HTR-8/SVneo (cell line): ENCODE measurements around the gene PSMA5.
"Not testable (repeated sequence)": the region's sequence is repeated elsewhere in the genome, so short reads cannot be mapped to it uniquely, and the experiment has no call there.

Experiments
- DNase-seq: peaks from one replicate; pipeline ENCODE4 v3.0.0; 2011; ENCODE audit warnings: low spot score, mixed read lengths; ENCODE audit not compliant: insufficient read length
- FAIRE-seq: peaks from 2 replicates; lab custom pipeline; 2011; peaks lifted over from hg19 to GRCh38; lab: Jason Lieb, UNC

PSMA5 gene

DNA sequence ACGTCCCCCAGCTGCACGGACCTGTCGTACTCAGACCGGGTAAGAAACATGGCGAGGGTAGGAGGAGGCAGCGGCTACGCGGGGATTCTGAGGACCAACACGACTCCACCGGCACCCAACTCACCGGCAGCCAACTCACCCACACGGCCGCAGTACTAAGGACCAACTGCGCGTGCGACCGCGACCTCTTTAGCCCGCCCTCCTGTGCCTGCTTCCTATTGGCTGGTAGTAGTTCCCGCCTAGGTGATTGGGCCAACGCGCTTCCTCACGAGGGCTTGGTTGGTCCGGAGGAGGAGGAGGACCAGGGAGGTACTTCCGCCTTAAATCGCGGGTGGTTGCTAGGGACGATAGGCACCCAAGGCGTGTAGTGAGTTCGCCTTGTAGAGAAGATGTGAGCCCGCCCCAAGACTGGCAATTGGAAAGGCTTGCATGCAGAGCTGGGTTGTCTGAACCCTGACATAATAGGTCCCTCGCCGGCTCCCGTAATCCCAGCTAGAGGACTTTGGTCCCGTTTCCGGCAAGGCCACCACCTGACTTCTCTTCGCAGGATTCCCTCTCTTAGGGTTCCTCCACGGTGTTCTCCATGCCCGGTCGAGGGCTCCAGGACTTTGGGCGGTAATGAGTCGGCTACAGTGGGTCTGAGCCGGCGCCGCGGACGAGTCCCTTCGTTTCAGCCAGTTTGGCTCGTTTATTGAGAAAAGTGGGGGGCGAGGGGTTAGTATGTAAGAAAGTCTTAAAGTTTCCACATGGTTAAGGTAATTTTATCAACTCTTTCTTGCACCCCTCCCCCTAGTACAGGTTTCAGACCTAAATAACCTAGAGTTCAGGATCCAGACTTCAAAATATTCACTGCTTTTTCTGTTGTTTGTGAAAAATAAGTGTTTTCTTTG is at the start of gene PSMA5:
Gene PSMA5, minus strand, starts transcription at position 168 of the 890 bp plus-strand sequence. Its CDS starts 118 bp downstream, at position 50.
- FAIRE-seq = peak; percentile 46

DNA sequence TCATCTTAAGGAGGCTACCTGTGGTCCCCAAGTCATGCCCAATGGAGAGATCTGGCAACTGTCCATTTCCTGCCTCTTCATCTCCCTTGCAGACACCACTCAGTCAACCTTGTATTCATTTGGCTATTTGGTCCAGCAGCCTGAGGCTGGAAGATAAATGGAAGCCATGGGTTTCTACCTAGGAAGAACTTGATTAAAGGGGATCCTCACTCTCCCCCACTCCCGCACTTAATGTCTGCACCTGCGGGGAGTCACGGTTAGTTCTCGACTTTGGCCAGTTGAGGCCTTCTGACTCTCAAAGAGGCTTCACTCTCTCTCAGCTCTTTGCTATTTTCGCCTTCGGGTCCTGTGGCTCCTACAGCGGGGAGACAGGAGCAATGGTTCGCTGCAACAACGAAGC is 49.0 kb upstream of the PSMA5 start:
- no peak for FAIRE-seq
- DNase-seq = no peak

More for the DNA sequence above, at the start of gene PSMA5:
- peak; percentile 89 for DNase-seq

DNA sequence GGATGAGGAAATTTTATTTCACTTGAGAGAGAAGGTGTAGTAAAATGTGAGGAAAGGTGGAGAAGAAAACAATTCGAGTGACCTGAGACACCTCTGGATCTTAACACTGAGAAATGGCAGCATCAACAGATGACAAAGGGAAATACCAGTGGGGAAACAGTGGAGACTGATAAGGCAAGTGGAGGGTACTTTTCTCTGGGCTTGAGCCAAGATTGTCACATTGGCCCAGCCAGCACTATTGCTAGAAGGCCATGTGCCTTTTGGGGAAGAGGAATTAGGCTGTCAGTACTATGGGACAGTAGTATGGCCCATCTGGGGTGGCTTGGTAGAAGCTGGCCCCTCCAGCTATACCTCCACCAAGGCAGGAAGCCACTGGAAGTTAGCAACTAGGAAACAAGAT is 48.4 kb upstream of the PSMA5 start:
- no peak for DNase-seq
- no peak for FAIRE-seq

DNA sequence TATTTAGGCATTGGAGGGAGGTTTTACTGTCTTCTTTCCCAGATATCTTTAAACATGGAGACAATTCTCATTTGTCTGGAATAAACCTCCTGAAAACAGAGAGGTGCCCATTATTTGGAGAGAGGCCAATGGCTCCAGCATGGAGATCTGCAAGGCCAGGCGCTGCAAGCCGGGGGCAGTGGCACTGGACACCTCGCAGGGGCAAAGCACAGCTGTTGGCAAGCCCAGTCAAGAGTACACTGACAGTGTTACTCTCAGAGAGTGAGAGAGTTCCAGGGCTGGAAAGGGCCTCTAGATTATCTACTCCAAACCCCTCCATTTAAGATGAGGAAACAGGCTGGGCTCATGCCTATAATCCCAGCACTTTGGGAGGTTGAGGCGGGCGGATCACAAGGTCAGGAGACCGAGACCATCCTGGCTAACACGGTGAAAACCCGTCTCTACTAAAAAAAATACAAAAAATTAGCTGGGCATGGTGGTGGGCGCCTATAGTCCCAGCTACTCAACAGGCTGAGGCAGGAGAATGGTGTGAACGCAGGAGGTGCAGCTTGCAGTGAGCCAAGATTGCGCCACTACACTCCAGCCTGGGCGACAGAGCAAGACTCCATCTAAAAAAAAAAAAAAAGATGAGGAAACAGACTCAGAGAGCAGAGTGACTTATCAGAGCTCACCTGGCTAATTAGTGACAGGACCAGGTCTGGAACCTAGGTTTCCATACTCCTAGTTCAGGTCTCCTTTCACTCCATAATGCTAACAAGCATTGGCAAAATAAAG is 47.2 kb upstream of the PSMA5 start:
- not testable (repeated sequence) for DNase-seq, FAIRE-seq

DNA sequence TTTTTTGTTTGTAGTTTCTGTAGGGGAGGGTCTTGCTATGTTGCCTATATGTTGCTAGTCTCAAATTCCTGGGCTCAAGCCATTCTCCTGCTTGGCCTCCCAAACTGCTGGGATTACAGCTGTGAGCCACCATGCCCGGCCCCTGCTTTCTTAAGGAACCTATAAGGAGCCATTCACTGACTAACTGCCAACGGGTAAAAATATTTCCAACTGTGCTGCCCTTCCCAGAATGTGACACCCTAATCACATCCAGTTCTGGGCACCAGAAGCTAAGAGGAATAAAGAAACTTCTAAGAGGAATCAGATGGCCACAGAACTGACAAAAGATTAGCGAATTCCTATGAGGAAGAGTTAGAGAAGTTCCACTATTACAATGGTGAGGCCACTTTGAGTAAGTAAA is 46.5 kb upstream of the PSMA5 start:
- FAIRE-seq (no peak), DNase-seq (no peak)

DNA sequence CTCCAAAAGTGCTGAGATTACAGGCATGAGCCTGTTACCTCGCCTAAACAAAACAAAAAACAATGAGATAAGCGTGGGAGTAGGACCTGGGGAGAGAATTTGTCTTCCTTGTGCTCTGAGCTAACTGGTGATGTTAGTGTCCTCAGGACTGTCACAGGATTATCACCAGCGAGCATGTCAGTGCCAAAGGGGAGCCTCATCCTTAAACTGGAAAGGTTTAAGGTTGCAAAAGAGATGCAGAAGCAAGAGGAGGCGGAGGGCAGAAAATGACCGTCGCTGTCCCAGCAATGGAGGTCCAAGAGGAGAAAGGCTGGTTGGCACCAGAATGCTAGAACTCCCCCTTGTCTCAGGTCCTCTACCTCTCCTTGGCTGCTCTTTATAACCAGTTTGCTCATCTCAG is 44.0 kb upstream of the PSMA5 start:
- DNase-seq = no peak
- FAIRE-seq = no peak

DNA sequence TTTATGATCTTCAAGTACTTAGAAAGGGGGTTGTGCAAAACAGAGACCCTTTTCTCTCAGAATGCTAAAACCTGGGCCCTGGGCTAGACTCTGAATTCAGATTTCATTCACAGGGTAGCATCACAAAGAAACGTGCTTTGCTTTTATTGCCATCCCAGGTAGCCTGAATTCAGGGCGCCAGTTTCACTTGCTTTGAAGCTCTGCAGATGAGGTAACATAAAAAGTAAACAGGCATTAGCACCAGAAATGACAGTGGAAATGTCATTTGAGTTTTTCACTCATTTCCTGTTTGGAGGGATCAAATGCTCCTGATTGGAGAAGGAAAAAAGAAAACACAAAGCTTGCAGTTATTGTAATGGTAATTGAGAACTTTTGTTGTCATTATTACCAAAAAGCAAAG is 42.7 kb upstream of the PSMA5 start:
- no peak for FAIRE-seq
- no peak for DNase-seq

DNA sequence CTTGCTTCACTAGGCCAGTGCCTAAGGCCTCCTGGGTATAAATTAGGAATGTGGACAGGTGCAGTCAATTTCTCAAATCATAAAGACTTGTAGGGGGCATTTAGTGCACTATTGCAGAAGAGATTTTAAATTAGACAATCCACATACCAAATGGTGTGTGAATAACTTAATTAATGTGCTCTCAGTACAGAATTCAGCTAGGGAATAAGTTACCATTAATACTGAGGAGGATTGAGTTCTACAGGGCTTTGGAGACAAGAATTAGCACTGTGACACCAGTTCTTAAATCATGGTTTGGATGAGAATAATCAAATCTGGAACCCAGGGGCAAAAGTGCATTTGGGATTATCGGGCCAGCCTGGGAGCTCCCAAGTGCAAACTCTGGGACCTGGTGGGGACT is 41.8 kb upstream of the PSMA5 start:
- FAIRE-seq = no peak

DNA sequence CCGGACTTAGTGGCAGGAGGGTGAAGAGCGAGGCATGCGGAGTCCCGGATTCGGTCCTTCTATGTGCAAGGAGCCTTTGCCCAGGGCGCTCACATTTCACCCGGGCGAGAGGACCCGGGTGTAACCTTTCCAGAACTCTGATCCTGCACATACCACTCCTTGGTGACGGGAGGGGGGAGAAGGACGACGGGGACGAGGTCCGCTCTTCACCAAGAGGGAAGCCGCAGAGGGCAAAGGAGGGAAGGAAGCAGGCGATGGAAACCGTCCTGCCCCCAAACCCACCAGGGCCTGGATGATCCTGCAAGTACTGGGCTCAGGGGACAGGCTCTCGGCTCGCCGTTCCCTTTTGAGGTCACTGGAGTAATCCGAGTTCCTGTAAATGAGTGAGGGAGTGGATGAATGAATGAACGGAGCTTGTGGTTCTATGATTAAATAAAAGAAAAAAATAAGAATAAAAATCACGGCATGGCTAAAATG is 41.1 kb upstream of the PSMA5 start:
- no peak for FAIRE-seq
- DNase-seq = no peak

More for the DNA sequence above, 41.8 kb upstream of the PSMA5 start:
- no peak for DNase-seq

DNA sequence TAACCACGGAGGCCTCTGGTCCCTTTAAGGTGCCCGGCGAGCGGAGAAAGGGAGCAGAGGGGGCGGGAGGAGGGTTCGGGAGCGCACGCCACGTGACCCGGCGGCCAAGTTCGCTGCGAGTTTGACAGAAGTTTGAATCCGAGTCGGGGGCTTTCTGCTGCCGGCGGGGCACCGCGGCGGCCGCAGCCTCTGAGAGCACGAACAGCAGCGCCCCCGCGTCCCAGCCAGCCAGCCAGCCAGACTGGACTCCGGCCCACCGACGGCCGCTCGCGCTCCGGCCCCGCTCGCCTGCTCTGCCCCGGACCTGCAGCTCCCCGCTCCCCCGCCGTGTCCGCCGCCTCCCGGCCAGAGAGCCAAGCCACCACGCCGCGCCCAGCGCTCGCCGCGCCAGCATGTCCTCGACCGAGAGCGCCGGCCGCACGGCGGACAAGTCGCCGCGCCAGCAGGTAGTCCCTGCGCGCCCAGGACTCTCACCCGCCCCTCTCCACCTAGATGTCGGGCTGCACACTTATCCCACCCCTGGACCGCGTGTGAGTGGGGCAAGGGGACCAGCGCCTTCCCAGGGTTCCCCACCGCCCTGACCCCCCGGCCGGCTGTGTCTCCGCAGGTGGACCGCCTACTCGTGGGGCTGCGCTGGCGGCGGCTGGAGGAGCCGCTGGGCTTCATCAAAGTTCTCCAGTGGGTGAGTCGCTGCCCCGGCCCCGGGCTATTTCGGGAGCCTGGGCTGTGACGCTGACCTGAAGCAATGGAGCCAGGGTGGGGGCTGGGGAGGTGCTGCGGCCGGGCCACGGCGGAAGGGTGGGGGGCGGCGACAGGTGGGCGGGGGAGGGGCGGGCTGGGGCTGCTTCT is 40.4 kb upstream of the PSMA5 start, which contains the start of gene SYPL2:
Gene SYPL2, plus strand, starts transcription at position 95 of the 849 bp plus-strand sequence. Its CDS starts 298 bp downstream, at position 393.
- DNase-seq (peak; percentile 23), FAIRE-seq (no peak)

DNA sequence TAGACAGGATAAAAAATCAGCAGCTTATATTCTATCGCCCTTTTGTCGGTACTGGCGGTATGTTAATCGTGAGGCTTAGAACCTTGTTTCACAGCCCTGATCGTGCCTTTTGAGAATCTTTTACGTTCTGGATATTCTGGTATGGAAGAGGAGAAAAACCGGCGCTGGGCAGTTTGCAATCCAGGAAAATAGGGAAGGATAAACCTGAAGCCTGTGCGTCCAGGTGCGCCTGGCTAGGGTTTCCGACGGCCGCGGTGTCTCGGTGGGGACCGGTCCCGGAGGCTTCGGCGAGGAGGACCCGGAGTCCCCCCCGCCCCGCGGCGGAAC is 39.8 kb upstream of the PSMA5 start:
- FAIRE-seq (no peak), DNase-seq (no peak)

DNA sequence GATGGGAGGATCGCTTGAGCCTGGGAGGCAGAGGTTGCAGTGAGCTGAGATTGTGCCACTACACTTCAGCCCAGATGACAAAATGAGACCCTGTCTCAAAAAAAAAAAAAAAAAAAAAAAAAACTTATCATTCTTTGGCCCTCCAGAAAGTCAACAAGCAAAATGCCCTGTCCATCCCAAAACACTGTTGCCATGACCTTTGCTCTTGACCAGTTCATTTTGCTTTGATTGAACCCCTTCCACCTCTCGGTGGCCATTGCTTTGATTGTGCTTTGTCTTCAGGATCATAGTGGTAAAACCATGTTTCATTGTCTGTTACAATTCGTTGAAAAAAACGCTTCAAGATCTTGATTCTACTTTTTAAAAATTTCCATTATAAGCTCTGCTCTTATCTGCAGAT is 31.6 kb upstream of the PSMA5 start:
- DNase-seq = no peak
- FAIRE-seq = no peak

DNA sequence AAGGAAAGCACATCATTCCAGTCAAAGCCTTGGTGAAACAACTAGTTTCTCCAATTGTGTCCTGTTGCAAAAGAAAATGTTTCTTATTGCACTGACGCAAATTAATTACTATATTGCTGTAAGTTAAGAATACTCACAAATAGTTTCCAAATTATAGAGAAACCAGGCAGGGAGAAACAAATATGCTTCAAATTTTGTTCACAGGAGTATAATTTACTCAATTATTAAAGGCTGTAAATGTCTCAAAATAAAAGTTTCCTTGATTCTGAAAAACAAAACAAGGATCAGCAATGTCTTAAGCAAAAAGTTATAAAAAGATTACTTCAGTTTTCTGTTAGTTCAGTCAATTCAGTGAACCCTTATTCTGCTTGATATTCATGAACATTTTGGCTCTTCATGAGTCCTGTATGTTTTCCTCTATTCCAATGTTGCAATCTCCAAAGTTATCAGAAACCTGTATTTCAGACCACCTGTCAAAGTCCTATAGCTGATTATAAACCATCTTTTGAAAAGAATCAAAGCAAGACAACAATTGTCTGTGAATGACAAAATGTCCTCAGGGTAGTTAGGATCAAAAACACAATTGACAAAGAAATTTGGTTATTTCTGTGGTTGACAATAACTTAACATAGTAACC is 28.4 kb upstream of the PSMA5 start:
- FAIRE-seq (no peak), DNase-seq (no peak)

DNA sequence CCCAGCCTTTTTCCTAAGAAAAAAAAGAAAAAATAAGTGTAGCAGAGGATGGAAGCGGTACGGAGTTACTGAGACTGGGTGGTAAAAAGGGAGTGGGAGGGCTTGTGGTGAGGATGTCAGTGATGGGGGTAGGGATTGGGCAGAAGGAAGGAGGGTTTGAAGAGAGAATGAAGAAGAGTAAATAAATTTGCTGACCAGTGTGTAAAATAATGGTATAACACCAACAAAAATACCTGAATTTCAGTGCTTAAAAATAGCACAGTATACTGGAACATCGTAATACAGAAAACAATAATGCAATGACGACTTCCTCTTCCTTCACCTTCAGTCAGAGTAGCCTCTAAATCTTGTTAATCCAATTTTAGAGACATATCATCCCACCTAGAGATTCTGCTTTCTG is 21.3 kb upstream of the PSMA5 start:
- FAIRE-seq (no peak), DNase-seq (no peak)

DNA sequence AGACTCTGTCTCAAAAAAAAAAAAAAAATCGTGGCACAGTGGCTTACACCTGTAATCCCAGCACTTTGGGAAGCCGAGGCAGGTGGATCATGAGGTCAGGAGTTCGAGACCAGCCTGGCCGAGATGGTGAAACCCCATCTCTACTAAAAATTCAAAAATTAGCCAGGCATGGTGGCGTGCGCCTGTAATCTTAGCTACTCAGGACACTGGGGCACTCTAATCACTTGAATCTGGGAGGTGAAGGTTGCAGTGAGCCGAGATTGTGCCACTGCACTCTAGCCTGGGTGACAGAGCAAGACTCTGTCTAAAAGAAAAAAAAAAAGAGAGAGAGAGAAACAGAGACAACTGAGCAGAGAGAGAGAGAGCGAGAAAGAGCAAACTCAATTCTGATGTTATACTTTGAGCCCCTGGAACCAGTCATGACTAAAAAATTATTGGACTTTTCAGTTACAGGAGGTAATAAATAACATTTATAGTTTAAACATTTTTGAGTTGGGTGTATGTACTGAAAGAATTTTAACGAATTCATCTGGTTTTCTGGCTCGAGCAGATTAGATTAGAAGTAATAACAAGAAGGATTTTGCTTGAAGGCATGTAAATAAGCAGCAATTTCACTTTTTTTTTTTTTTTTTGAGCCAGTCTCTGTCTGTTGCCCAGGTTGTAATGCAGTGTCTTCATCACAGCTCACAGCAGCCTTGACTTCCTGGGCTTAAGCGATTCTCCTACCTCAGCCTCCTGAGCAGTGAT is 19.9 kb upstream of the PSMA5 start:
- not testable (repeated sequence) for FAIRE-seq

DNA sequence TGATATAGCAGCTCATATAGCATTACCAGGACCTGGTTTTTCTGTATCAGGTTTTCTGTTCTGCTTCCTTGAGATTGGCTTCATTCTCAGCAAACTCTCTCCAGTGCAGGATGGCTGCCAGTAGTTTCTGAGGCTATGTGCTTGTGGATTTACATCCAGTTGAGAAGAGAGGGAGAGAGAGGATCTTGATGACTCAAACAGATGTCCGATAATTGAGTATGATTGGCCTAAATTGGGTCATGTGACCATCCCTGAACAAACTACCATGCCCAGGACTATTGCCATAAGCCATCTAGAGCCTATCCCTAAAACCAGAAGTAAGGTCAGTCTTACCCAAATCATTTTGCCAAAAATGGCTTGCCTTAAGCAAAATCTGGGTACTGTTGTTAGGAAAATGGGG is 18.1 kb upstream of the PSMA5 start:
- DNase-seq (no peak), FAIRE-seq (no peak)

More for the DNA sequence above, 19.9 kb upstream of the PSMA5 start:
- DNase-seq = not testable (repeated sequence)

DNA sequence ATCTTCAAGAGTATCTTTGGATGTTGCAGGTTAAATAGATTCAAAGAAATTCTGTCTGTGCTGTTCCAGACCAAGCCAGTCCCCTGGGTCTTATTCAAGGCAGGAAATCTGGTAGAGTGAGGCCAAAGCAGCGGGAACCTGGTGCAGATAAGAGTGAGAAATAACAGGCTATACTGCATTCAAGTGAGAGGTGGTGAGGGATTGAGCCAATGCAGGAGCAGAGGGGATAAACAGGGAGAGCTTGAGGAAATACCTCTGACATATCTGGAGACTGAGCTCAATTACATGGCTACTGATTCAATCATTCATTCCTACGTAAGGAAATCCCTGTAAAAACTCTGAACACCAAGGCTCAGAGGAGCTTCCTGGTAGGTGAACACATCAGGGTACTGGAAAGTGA is 17.2 kb upstream of the PSMA5 start:
- FAIRE-seq (no peak), DNase-seq (no peak)

DNA sequence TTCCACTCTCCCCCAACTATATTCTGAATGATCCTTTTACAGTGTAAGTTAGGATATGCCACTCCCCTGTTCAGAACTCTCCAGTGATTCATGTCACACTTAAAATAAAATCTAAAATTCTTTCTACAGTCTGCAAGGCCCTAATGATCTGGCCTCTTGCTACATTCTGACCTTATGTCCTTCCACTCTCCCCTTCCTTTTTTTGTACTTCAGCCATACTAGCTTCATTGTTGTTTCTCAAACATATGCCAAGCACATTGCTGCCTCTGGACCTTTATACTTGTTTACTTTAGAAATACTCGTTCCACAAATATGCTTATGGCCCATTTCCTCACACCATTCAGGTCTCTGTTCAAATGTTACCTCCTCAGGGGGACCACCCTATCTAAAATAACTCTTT is 14.8 kb upstream of the PSMA5 start:
- DNase-seq = no peak
- no peak for FAIRE-seq

DNA sequence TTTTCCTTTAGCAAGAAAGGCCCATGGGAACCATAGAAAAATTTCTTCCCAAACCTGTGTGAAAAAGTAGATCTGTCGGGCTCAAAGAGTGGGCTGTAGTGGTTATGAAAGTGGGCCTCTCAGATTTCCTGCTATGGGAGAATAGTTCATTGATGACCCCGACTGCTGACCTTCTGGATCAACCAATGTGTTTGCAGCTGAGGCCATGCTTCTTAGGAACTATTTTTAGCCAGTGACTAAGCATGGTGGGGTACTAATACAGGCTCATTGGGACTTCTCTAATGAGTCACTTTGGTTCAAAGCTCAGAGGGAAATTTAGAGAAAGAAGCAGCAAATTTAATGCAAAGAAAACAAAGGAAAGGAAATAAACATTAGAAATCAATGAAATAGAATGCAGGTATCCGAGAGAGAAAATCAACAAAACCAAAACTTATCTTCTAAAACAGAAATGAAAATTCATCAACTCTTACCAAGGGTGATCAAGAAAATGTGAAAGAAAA is 12.6 kb upstream of the PSMA5 start:
- DNase-seq (peak; percentile 24), FAIRE-seq (no peak)
